BLaER1 (cell line): ENCODE results near the gene PRKN.
"Not testable (repeated sequence)": the region's sequence is repeated elsewhere in the genome, so short reads cannot be mapped to it uniquely, and the experiment has no call there.

Experiments
- H3K27ac ChIP-seq: shearing (Covaris generic); formaldehyde crosslinking; 2 replicates; pipeline ENCODE4 v1.8.1; 2022
- H3K27me3 ChIP-seq: shearing (Covaris generic); formaldehyde crosslinking; 2 replicates; pipeline ENCODE4 v1.8.1; 2022
- H3K36me3 ChIP-seq: shearing (Covaris generic); formaldehyde crosslinking; 2 replicates; pipeline ENCODE4 v1.8.1; 2022
- H3K4me1 ChIP-seq: shearing (Covaris generic); formaldehyde crosslinking; 2 replicates; pipeline ENCODE4 v1.8.1; 2022
- H3K4me2 ChIP-seq: shearing (Covaris generic); formaldehyde crosslinking; 2 replicates; pipeline ENCODE4 v1.8.1; 2022
- H3K4me3 ChIP-seq: shearing (Covaris generic); formaldehyde crosslinking; 2 replicates; pipeline ENCODE4 v1.8.1; 2022
- H3K9ac ChIP-seq: shearing (Covaris generic); formaldehyde crosslinking; 2 replicates; pipeline ENCODE4 v1.8.1; 2022
- H3K9me3 ChIP-seq: shearing (Covaris generic); formaldehyde crosslinking; 2 replicates; pipeline ENCODE4 v1.8.1; 2022
- H4K20me1 ChIP-seq: shearing (Covaris generic); formaldehyde crosslinking; 2 replicates; pipeline ENCODE4 v1.8.1; 2022
- Cebpa-rat ChIP-seq: shearing (Covaris generic); IDR thresholded peaks from 2 replicates; pipeline ENCODE4 v1.8.1; 2022

The PRKN gene

DNA sequence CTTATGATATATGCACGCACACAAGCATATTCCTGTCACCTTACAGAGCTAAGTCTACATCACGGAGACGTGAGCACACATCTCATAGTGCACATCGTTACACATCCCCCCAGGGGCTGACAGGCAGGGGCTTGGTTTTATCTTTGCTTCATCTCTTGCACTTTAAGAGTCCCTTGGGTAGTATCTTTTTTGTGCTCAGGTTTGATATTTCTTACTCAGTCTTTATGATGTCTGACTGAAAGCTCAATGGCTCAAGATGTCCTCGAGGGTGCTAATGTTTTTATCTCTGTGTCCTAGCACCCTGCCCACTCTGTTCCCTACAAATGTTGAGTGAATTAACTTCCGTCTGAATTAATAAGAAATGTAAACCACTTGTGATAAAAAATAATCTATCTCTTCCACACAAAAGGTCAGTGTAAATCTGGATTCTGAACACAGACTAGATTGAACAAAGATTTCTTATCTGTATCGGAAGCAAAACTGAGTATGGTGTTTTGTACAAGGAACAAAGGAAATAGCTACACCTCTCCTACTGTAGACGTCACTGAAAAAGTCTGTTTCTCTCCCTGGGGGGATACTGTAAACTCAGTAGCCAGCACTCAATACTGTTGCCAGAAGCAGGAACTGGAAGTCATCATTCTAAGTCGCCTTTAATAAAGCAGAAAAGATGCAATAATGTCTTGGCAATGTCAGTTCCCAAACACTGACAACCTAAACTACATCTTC is 195.1 kb downstream of the PRKN start:
- Histone ChIP-seq H3K27ac (no peak overlapping the region), H3K27me3 (no peaks in the 10 kb centered on the region), H3K36me3 (no peaks in the 10 kb centered on the region), H3K4me1 (peaks cover 11% of the 10 kb centered on the region), H3K9me3 (no peaks in the 10 kb centered on the region), H3K4me3 (no peak overlapping the region), H3K9ac (no peak overlapping the region), H3K4me2 (peak overlapping the region; percentile 36; the same call in 1 of the 2 replicates), H4K20me1 (no peaks in the 10 kb centered on the region)
- TF ChIP-seq Cebpa-rat: no peak

DNA sequence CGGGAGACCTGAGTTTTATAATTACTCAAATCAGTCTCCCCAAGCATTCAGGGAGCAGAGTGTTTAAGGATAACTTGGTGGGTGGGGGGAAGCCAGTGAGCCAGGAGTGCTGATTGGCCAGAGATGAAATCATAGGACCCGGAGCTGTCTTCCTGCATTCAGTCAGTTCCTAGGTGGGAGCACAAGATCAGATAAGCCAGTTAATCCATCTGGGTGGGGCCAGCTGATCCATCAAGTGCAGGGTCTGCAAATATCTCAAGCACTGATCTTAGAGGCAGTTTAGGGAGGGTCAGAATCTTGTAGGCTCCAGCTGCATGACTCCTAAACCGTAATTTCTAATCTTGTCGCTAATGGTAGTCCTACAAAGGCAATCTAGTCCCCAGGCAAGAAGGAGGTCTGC is 196.2 kb downstream of the PRKN start:
- H3K27me3 ChIP-seq, H3K9ac ChIP-seq, H3K4me2 ChIP-seq, H3K9me3 ChIP-seq, H3K27ac ChIP-seq, H3K4me3 ChIP-seq, H3K36me3 ChIP-seq, H4K20me1 ChIP-seq: not testable (repeated sequence)
- H3K4me1 ChIP-seq: peaks cover 11% of the 10 kb centered on the region

DNA sequence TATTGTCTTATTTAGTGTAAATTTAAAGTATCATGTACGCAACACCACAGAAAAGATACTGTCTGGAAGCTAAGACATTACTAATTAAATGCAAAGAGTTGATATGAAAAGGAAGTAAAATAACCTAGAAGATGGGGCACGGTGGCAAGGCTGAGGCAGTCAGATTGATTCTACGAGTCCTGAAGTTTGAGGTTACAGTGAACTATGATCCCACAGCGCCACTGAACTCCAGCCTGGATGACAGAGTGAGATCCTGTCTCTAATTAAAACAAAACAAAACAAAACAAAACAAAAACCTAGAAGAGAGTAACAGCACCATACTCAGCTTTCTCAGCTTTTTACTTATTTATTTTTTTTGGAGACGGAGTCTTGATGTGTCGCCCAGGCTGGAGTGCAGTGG is 199.0 kb downstream of the PRKN start:
- no peak overlapping the region for H3K4me3 ChIP-seq
- H3K4me2 ChIP-seq: no peak overlapping the region
- H4K20me1 ChIP-seq: no peaks in the 10 kb centered on the region
- H3K9ac ChIP-seq: no peak overlapping the region
- peaks cover 11% of the 10 kb centered on the region for H3K4me1 ChIP-seq
- no peak overlapping the region for H3K27ac ChIP-seq
- TF ChIP-seq Cebpa-rat: no peak
- no peaks in the 10 kb centered on the region for H3K27me3 ChIP-seq
- H3K36me3 ChIP-seq: no peaks in the 10 kb centered on the region
- no peaks in the 10 kb centered on the region for H3K9me3 ChIP-seq

GRCh38 chr6:162526960-162527359 is 200.6 kb downstream of the PRKN start:
- Histone ChIP-seq H3K27me3 (no peaks in the 10 kb centered on the region), H3K4me2 (no peak overlapping the region), H4K20me1 (no peaks in the 10 kb centered on the region), H3K27ac (no peak overlapping the region), H3K9me3 (no peaks in the 10 kb centered on the region), H3K4me3 (no peak overlapping the region), H3K36me3 (no peaks in the 10 kb centered on the region), H3K4me1 (no peaks in the 10 kb centered on the region), H3K9ac (no peak overlapping the region)
- no peak for TF ChIP-seq Cebpa-rat

- no peak overlapping the region for H3K9ac ChIP-seq
- H3K36me3 ChIP-seq: no peaks in the 10 kb centered on the region
- TF ChIP-seq Cebpa-rat: no peak
- H3K4me2 ChIP-seq: no peak overlapping the region
- H3K4me3 ChIP-seq: no peak overlapping the region
- no peaks in the 10 kb centered on the region for H4K20me1 ChIP-seq
- no peaks in the 10 kb centered on the region for H3K4me1 ChIP-seq
- no peaks in the 10 kb centered on the region for H3K9me3 ChIP-seq
- no peak overlapping the region for H3K27ac ChIP-seq
- no peaks in the 10 kb centered on the region for H3K27me3 ChIP-seq
These were observed 202.4 kb downstream of the PRKN start for GRCh38 chr6:162525181-162525580.

DNA sequence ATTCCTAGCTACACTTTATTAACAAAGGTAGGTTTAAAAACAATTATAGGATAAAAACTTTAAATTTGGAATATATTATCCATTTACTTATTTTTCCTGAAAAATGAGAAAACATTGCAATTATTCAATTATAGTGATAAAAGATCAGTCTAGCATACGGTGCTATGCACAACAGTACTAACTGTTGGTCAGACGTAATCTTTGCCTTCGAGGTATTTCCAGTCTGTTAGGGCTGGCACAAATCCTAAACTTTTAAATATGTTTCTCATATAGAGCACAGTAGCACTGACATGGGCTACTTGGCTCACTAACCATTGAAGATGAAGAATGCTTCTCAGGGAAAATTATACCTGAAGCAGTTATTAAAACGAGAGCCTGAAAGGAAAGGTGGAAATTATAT is 214.8 kb downstream of the PRKN start:
- H3K27ac ChIP-seq: no peak overlapping the region
- no peak overlapping the region for H3K4me3 ChIP-seq
- no peak overlapping the region for H3K4me2 ChIP-seq
- no peak for TF ChIP-seq Cebpa-rat
- no peaks in the 10 kb centered on the region for H3K9me3 ChIP-seq
- H3K9ac ChIP-seq: no peak overlapping the region
- no peaks in the 10 kb centered on the region for H3K4me1 ChIP-seq
- no peaks in the 10 kb centered on the region for H4K20me1 ChIP-seq
- H3K27me3 ChIP-seq: no peaks in the 10 kb centered on the region
- no peaks in the 10 kb centered on the region for H3K36me3 ChIP-seq

GRCh38 chr6:162497389-162497788 is 230.2 kb downstream of the PRKN start:
- TF ChIP-seq Cebpa-rat: no peak
- Histone ChIP-seq H3K4me3 (no peak overlapping the region), H3K36me3 (no peaks in the 10 kb centered on the region), H3K27ac (no peak overlapping the region), H4K20me1 (no peaks in the 10 kb centered on the region), H3K4me1 (no peaks in the 10 kb centered on the region), H3K9me3 (no peaks in the 10 kb centered on the region), H3K4me2 (no peak overlapping the region), H3K9ac (no peak overlapping the region), H3K27me3 (no peaks in the 10 kb centered on the region)

DNA sequence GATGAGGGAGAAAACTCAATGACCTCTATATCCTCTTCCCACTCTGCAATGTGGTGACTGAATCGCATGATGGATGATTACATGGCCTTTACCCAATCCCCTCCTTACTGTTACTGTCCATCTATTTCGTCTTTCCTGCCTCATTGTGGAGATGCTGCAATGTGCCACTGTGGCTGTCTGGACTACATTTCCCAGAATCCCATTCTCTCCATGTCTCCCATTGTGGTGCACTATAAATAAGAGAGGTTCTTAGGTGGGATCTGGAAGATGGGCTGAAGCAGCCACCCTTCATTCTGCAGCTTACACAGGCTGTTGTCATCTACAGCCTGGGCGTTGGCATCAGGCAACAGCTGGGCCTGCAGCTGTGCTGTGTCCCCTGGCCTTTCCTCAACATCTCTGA is 233.6 kb downstream of the PRKN start:
- Histone ChIP-seq H3K4me2 (no peak overlapping the region; the same call in 1 of the 2 replicates), H3K9me3 (no peaks in the 10 kb centered on the region), H3K27me3 (no peaks in the 10 kb centered on the region), H3K36me3 (no peaks in the 10 kb centered on the region), H3K4me1 (no peaks in the 10 kb centered on the region), H4K20me1 (no peaks in the 10 kb centered on the region), H3K4me3 (no peak overlapping the region), H3K27ac (no peak overlapping the region), H3K9ac (no peak overlapping the region)
- TF ChIP-seq Cebpa-rat: no peak

DNA sequence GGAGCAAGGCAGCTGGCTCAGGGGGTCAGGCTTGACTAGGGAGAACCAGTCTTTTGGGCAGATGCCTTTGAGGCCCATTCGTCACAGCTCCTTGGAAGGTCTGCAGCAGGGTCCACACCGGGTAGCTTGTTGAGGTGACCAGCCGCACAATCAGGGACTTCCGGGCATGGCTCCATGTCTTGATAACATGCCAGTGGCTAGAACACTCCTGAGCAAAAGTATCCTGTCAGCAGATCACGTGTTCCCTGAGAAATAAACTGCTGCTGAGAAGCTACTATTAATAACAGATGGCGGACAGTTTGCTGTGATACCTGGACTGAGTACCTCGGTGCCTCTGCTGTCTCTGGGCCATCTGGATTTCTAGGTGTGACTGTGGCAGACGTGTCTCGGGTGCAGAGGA is 235.9 kb downstream of the PRKN start:
- no peaks in the 10 kb centered on the region for H4K20me1 ChIP-seq
- H3K9ac ChIP-seq: no peak overlapping the region
- no peak overlapping the region for H3K4me2 ChIP-seq
- no peak overlapping the region for H3K4me3 ChIP-seq
- no peaks in the 10 kb centered on the region for H3K9me3 ChIP-seq
- H3K4me1 ChIP-seq: no peaks in the 10 kb centered on the region
- H3K27ac ChIP-seq: no peak overlapping the region
- no peaks in the 10 kb centered on the region for H3K36me3 ChIP-seq
- no peak for TF ChIP-seq Cebpa-rat
- H3K27me3 ChIP-seq: no peaks in the 10 kb centered on the region

DNA sequence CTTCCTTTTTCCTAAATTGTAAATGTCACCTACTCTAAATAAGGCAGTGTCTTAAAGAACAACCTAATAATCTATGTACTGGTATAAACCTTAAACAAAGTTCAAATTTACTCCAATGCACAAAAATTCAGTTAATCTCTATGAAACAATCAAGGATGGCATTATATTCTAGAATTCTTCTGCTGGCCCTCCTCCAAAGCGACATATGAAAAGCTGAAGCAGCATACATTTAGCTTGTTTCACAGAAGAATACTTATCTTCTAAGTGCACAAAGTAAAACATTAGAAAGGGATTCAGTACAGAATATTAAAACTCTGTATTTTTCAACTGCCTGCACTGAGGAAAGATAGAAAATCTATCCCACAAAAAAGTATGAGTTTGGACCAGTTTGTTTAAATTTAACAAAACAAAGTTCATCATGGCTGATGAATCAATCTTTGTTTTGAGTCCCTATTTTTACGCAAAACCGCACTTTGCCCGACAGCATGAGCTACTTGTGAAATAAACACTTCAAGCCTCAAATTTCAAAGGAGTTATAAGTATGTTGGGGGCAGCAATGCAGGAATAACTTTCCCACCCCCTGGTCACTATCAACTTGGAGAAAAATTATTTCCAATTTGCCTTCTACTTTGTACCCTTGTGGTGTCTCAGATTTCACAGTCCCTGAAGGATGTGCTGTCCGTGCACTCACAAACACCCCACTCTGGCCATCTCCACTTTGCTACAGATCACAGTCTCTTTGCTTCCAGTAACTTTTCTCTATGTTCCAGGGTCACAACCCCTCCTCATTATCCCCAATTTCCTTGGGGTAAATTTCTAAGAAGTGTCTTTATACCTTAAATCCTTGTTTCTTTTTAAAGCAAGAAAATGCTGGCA is 238.2 kb downstream of the PRKN start:
- no peaks in the 10 kb centered on the region for H3K27me3 ChIP-seq
- no peak for TF ChIP-seq Cebpa-rat

More for the DNA sequence above, 238.2 kb downstream of the PRKN start:
- Histone ChIP-seq H3K36me3 (no peaks in the 10 kb centered on the region), H3K4me2 (no peak overlapping the region), H4K20me1 (no peaks in the 10 kb centered on the region), H3K4me3 (no peak overlapping the region), H3K4me1 (no peaks in the 10 kb centered on the region), H3K9me3 (no peaks in the 10 kb centered on the region), H3K27ac (no peak overlapping the region), H3K9ac (no peak overlapping the region)
